NK-92 (cell line): ENCODE results near the gene DNAJC22.
"Not testable (repeated sequence)": the region's sequence is repeated elsewhere in the genome, so short reads cannot be mapped to it uniquely, and the experiment has no call there.

Experiments
- DNase-seq: peaks from one replicate; lab custom pipeline; 2025; ENCODE audit not compliant: unreplicated experiment; lab: John Stamatoyannopoulos, UW

The DNAJC22 gene

DNA sequence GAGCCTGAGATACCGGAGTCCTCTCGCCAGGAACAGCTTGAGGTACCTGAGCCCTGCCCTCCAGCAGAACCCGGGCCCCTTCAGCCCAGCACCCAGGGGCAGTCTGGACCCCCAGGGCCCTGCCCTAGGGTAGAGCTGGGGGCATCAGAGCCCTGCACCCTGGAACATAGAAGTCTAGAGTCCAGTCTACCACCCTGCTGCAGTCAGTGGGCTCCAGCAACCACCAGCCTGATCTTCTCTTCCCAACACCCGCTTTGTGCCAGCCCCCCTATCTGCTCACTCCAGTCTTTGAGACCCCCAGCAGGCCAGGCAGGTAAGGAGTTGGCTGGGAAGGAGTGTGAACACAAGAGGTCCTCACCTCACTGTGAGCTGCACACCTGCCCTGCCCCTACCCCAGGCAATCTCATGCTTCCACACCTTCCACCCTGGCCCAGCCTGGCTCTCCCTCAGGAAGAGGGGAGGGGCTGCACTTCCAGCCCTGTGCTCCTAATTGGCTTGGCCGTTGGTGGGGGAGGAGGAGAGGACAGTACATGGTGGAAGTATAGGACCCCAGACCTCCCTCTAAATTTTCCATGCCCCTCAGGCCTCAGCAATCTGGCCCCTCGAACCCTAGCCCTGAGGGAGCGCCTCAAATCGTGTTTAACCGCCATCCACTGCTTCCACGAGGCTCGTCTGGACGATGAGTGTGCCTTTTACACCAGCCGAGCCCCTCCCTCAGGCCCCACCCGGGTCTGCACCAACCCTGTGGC is 15.9 kb upstream of the DNAJC22 start:
- no peak for DNase-seq

GRCh38 chr12:49331380-49332222 is 15.1 kb upstream of the DNAJC22 start:
- DNase-seq, result no peak

- no peak for DNase-seq
Measured at GRCh38 chr12:49332441-49332861, 14.2 kb upstream of the DNAJC22 start.

DNA sequence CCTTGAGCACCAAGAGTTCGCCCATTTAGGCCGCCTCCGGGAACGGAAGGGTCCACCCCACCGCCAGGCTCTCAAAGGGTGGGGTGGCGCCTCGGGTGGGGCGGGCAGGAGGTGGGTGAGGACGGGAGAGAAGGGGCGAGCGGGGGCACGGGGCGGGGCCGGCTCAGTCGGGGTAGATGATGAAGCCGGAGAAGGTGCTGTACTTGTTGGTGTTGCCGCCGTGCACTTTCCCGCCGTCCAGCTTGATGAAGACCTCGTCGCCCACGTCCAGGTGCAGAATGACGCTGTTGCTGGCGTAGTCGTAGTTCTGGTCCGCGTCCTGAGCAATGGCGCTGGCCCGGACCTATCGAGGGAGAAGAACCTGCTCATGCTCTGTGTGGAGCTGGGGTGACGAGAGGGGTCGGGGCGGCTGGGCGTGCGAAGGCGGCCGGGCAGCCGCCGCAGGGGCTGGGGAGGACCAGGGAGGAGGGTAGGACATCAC is 13.8 kb upstream of the DNAJC22 start:
- no peak for DNase-seq

GRCh38 chr12:49333778-49334177 is 12.9 kb upstream of the DNAJC22 start:
- not testable (repeated sequence) for DNase-seq

DNA sequence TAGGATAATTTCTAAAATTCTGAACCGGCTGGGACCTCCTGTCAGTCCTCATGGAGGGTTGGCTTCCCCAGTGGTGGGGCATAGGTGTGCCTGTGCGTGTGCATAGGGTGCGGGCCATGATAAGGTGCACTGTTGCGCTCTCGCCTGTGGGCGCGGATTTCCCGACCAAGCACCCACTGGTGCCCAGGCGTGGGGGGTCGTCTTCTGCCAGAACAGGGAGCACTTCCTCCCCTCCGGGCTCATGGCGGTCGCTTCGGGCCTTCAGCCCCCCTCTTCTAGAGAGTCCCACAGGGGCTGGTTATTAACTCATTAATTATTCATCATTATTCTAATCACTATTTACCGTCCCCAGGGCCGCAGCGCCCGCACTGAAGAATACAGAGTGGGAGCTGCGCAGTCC is 12.5 kb upstream of the DNAJC22 start:
- no peak for DNase-seq

DNA sequence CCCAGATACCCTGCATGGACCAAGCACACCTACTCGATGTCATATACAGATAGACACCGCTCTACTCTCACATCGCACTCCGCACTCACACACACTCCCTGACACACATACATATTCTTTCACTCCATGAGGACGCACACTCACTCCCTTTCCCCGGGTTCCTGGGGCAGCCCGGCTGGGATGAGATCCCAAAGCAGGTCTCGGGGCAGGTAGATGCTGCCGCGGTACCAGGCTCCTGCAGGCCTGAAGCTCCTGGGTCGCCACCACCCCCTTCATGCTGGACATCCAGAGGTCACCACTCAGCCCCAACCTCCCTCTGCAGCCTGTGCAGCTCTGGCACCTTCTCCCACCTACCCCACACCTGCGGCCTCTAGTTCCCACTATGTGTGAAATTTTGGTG is 12.0 kb upstream of the DNAJC22 start:
- DNase-seq, result no peak

DNA sequence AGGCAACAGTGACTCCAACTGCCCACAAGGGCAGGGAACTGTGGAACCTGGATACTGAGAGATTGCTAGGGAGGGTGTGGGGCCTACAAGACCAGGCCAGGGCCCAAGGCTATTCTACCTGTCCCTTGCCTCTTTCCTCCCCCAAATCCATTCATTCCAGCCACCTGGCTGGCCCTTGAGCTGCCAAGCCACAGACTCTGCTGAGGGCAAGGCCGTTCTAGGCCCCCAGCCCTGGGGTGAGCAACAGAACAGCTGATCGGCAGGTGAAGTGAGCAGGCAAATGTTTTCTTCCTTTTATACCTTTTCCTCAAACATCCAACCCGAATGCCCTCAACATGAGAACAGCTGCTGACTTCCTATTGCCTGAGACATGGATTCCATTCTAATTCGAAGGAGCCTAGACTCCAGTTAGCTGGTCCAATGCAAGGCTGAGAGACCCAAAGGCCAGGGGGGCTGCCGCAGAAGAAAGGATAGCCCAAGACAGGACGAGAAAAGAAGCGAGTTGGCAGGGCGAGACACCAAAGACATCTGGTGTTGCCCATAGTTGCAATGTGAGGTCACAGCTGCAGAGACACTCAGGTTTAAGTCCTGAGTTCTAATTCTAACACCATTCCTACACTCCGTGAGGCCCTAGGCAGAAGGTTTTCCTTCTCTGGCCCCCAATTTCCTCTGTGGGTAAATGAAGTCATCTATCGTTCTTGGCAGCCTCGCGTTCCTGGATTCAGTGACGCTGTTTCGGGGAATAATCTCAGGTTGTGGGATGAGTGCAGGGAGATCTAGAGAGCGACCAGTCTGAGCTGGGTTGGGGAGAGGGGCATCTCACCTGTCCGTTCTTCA is 11.4 kb upstream of the DNAJC22 start:
- no peak for DNase-seq

DNA sequence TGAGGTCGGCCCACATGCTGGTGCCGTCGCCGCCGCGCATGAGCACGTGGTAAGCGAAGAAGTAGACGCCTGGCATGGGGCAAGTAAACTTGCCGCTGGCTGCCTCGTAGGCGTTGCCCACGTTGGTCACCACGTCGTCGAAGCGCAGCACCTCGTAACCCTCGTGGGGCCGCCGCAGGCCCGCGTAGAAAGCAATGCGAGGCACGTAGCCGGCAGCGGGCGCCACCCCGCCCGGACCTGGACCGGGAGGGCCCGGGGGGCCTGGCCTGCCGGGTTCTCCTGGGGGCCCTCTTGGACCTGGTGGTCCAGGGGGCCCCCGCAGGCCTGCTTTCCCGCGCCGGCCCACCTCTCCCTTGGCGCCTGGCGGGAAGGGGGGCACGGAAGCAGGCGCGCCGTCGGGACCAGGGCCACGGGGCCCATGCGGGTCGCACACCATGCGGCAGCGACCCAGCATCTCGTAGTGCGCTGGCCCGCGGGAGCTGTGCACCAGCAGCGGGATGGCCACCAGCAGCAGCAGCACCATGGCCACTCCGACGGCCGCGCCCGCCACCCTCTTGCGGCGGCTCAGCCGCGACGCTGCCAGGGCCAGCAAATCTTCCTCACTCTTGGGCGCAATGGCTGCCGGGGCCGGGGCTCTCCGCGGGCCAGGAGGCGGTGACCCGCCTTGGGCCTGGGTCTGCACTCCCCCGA is 10.6 kb upstream of the DNAJC22 start:
- no peak for DNase-seq

DNA sequence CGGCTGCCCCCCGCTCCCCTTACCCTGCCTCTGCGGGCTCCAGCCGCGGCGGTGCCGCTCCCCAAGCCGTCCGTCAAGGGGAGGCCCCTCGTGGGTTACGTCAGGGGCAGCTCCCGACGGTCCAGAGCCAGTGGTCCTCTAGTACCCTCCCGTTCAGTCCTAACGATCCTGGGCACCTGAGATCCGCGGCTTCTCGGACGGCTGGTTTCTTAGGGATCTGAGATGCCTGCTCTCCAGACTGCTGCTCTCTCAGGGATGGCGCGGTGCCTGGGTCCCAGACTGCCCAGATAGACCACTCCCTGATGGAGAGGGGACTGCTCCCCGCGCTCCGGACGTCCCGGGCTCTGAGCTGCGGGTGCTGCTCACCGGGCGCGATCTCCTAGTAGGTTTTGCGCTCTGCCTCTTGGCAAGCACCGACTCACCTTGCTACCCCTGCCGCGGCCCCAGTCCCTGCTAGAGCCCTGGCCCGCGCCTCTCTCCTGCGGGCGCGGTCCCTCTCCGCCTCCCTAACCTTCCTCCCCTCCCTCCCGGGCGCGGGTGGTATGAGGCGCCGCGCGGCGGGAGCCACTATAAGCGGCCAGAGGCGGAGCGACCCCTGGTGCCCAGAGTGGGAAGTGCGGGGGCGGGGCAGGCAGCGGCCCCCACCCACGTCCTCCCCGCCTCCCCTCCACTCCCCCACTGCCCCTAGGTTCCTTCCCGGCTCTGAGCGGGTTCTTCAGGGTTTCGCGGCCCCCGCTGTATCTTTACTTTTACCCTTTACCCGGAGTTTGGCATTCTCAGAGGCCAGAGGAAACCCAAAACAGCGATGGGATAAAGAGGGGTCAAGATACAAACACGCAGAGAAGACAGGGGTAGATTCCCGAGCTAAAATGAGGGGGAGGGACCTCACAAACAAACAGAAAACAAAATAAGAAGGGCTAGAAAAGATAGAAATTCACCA is 9.8 kb upstream of the DNAJC22 start, which contains the start of gene C1QL4:
Gene C1QL4, minus strand, starts transcription at position 544 of the 940 bp plus-strand sequence. CDS start 711 bp downstream, outside the sequence.
- DNase-seq, result peak; percentile 13

DNA sequence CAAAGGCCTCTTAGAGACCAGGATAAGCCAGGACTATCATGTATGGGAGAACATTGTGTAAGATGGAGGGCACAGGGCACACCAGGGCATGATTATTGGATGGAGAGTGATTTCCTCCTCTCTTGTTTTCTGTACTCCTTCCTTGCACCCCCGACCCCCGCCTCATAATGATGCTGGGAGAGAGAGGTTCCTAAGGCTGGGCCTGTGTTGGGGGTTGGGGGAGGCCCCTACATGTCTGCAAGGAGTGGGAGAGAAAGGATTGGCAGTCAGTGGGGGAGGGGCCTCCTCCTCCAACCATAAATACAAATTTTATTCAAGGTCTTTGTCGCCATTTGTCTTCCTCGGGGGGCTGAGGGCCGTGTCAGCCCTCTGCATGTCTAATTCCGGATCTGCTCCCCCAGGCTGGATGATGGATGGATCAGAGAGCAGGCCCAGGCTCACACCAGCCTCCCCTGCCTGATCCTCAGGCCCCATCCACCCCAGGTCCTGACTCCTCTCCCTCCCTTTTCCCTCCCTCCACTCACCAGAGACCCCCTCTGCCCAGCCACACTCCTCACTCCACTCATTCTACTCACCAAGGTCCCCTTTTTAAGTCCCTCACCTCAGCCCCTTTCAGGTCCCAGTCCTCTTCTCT is 7.7 kb upstream of the DNAJC22 start:
- no peak for DNase-seq

DNA sequence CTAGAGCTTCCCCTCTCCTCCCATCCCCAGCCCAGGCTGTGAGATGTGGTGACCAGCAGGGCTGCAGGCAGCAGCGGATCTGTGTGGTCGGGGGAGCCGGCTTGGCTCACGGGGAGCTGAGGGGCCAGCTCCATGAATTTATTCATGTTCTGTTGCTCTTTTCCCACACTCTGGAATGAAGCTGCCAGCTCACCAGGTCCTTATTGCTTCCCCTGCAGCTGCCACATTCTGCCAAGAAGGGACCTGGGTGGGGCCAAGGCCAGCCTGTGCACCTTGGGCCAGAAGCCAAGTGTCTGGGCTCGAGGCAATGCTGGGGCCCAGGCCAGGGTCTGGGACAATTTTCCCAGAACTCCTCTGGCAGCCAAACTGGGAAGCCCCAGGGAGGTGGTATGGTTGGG is 7.2 kb upstream of the DNAJC22 start:
- DNase-seq, result no peak

DNA sequence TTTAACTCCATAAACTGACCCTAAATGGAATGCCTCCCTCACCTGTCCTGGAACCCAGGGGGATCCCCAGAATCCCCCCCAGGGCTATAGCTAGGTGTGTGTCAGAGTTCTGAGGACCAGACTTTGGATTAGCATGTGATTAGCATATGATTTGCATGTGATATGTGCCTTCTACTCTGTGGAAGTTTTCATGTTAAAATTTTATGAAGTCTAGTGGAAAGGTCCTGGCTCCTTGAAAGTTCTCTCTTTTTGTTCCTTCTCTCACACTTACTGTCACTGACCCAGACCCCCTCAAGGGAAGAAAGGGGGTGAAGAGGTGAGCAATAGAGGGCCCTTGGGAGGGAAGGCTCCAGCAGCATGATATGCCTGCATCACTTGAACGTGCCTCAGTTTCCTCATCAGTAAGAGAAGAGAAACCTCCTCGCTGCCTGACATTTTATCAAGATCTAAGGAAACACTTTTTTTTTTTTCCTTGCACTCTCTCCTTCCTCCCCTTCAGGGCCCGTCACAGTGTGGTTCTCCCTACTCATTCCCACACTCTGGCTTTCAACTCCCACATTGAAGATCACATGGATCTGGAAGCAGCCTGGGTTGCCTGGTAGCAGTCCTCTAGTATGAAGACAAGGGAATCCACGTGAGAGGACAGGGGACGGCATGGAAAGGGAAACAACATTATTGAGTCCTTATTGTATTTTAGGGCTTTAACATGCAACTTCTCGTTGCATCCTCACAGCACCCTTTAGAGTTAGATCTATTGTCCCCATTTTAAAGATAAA is 6.4 kb upstream of the DNAJC22 start:
- no peak for DNase-seq

DNA sequence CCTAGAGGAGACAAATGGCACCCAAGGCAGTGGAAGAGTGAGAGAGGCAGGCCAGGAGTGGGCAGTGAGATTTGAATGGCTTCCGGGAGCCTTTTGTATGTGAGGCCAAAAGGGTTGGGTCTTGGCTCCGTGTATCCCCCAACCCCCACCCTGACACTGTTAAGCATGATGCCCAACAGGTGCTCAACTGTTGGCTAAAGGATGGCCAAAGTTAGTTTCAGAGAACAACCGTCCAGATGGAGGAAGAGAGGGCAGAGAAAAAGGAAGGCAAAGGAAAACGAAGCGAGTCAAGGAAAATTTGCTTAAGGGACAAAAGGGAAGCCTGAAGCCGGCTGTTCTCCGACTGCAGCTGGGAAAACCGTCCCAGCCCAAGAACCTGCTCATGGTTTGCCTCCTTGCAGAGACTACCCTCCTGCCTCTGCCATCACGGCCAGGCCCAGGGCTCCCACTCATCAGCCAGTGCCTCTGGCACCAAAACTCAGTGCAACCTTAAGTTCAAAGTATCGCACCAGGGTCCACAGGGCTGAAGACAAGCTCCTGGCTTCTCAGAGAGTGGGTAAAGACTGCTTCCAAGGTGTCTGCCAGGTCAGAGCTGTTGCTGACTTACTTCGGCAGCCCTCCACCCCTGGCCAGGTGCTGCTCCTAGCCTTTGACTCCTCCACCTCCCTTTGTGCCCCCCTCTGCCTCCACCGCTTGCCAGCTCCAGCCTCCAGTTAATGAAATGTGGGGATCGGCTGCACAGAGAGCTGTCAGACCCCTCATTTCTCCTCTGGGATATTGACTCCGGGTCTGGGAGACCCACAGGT is 5.5 kb upstream of the DNAJC22 start:
- no peak for DNase-seq

GRCh38 chr12:49341777-49342065 is 5.0 kb upstream of the DNAJC22 start:
- no peak for DNase-seq

GRCh38 chr12:49342066-49342913 is 4.4 kb upstream of the DNAJC22 start:
- no peak for DNase-seq
